Hematopoietic multipotent progenitor cell treated with erythropoietin and hydrocortisone succinate and interleukin-3 and kit ligand, for 15 days (in vitro differentiated cells): ENCODE measurements around the gene FAM161A.

ENCODE experiments used
- DNase-seq: peaks from one replicate; pipeline ENCODE4 v3.0.0-alpha.2; 2015; ENCODE audit warnings: low spot score

The FAM161A gene

DNA sequence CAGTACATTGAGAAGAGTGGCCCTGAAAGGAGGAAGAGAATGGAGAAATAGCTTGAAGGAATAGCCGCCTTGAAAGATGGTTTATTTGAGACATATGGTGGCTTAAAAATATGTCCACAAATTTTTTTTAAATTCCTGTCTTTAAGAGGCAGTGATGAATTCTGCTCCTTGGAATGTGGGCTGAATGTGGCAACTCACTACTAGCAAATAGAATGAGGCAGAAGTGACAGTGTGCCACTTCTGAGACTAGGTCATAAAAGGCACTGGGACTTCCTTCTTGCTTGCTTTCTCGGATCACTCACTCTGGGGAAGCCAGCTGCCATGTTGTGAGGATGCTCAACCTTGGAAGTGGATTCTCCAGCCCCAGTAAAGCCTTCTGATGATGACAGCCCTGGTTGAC is 67.0 kb downstream of the FAM161A start:
- no peak for DNase-seq

DNA sequence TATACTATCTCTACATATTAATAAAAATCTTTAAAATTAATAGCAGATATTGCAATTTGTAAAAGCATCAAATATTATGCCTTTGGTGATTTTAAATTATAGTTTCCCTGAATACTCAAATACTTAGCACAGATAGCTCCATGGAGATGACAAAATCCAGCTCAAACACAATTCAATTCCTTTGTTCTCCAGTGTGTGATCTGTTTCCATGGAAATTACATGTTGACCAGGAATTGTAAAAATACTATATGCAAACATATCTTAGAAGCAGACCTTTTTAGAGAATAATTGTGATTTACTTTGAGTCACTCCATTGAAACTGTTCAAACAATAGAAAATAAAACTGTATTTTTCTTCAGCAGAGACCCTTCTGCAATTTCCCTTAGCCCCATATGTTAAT is 68.3 kb downstream of the FAM161A start:
- no peak for DNase-seq

GRCh38 chr2:61784643-61785042 is 69.2 kb downstream of the FAM161A start:
- no peak for DNase-seq

GRCh38 chr2:61775956-61776570 is 77.8 kb downstream of the FAM161A start:
- DNase-seq: no peak
